Measurements from ENCODE around the gene HNRNPA3.

GRCh38 chr2:177193240-177193639 is 19.4 kb upstream of the HNRNPA3 start:
- TF ChIP-seq GATA2 (IDR thresholded peaks at IDR 0.05; ENCODE audit: low read depth, low read length): no peak
- no peak for TF ChIP-seq GATA3 (IDR thresholded peaks at IDR 0.05; ENCODE audit: low read depth, low read length)
